DMS79 treated with DMSO at 0.1 percent for 48 hours (cell line): Measurements from ENCODE around the gene ADD1.

ENCODE experiments used
- DNase-seq: peaks from one replicate; lab custom pipeline; 2025; lab: John Stamatoyannopoulos, UW

Gene ADD1

GRCh38 chr4:2822461-2823300, 21.0 kb upstream of the ADD1 start:
- no peak for DNase-seq

GRCh38 chr4:2823301-2823670, 20.4 kb upstream of the ADD1 start:
- no peak for DNase-seq

- DNase-seq = no peak
These were observed 19.8 kb upstream of the ADD1 start for GRCh38 chr4:2823671-2824328.

- no peak for DNase-seq
These were observed 19.3 kb upstream of the ADD1 start for GRCh38 chr4:2824329-2824835.

- DNase-seq = no peak
These were observed 18.7 kb upstream of the ADD1 start for GRCh38 chr4:2824836-2825381.

GRCh38 chr4:2825740-2826139, 17.9 kb upstream of the ADD1 start:
- no peak for DNase-seq

- DNase-seq = no peak
These were observed 16.4 kb upstream of the ADD1 start for GRCh38 chr4:2827071-2827873.

- no peak for DNase-seq
These were observed 15.5 kb upstream of the ADD1 start for GRCh38 chr4:2827874-2828751.

GRCh38 chr4:2828758-2829181, 14.9 kb upstream of the ADD1 start:
- no peak for DNase-seq

GRCh38 chr4:2829321-2829932, 14.2 kb upstream of the ADD1 start:
- no peak for DNase-seq

- no peak for DNase-seq
These were observed 13.7 kb upstream of the ADD1 start for GRCh38 chr4:2829933-2830451.

GRCh38 chr4:2830632-2831610, 12.7 kb upstream of the ADD1 start:
- DNase-seq = no peak

GRCh38 chr4:2831611-2832308, 11.9 kb upstream of the ADD1 start:
- DNase-seq = no peak

- no peak for DNase-seq
These were observed 11.2 kb upstream of the ADD1 start for GRCh38 chr4:2832309-2832980.

- DNase-seq = no peak
These were observed 10.5 kb upstream of the ADD1 start for GRCh38 chr4:2832981-2833670.

- DNase-seq = no peak
These were observed 10.0 kb upstream of the ADD1 start for GRCh38 chr4:2833671-2834000.
